Activated CD4-positive, alpha-beta memory T cell treated with anti-CD3 and anti-CD28 coated beads for 36 hours (primary cell): Measurements from ENCODE around the gene MRPS18A. TPM values are rescaled to one million over a fixed set of nuclear protein-coding genes. Genes with fewer than 3 reads are reported as not detected.

Experiments
- CTCF ChIA-PET: fragments of 350-600 bp; sonication (Branson Sonifier 250); formaldehyde crosslinking; loops from one replicate; lab custom pipeline; 2021; ENCODE audit warnings: antibody characterized with exemption, inconsistent platforms; lab: Charles Lee
- POLR2A ChIA-PET: fragments of 350-600 bp; sonication (Branson Sonifier 250); formaldehyde crosslinking; loops from one replicate; lab custom pipeline; 2021; ENCODE audit warnings: antibody characterized with exemption; lab: Charles Lee
- DNase-seq: peaks from one replicate; pipeline ENCODE4 v3.0.0-alpha.2; 2020
- H3K27ac Mint-ChIP-seq: one replicate; pipeline ENCODE4 v1.8.0; 2021; ENCODE audit warnings: mixed read lengths
- H3K27me3 Mint-ChIP-seq: one replicate; pipeline ENCODE4 v1.8.0; 2021; ENCODE audit warnings: mixed read lengths
- H3K36me3 Mint-ChIP-seq: one replicate; pipeline ENCODE4 v1.8.0; 2021; ENCODE audit warnings: mixed read lengths
- H3K4me1 Mint-ChIP-seq: one replicate; pipeline ENCODE4 v1.8.0; 2021; ENCODE audit warnings: low read depth, mixed read lengths
- H3K4me3 Mint-ChIP-seq: one replicate; pipeline ENCODE4 v1.8.0; 2021; ENCODE audit warnings: mild to moderate bottlenecking, mixed read lengths
- H3K9me3 Mint-ChIP-seq: one replicate; pipeline ENCODE4 v1.8.0; 2021; ENCODE audit warnings: mixed read lengths
- intact Hi-C: fragments of 100-400 bp; cut with micrococcal nuclease; formaldehyde crosslinking; loops from one replicate; pipeline ENCODE4 v1.15.1; 2023
- total RNA-seq, 2 experiments: library from RNA; stranded (reverse); gene quantifications; one replicate each; pipeline ENCODE4 v1.2.3, GENCODE V29; 2021

MRPS18A gene
- total RNA-seq, 2 experiments from 2014 or later = 46.9 to 50.5 TPM

DNA sequence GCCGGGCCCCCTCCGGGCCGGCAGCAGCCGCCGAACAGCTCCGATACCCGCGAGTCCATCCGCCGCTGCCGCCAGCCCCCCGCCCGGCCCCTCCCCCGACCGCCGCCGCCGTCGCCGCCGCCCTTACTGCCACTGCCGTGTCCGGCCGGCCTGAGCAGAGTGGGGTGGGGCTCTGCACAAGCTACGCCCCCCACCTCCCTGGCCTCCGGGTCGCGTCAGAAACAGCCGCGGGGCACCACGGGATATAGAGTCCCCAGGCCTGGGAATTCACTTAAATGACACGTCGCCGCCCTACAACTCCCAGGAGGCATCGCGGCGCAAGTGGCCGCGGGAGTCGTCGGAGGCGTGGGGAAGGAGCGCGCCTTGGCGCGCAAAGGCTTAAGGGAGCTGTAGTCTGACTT lies 58.5 kb downstream of the MRPS18A start, which contains the start of gene GTPBP2:
Gene GTPBP2, minus strand, starts transcription at position 161 of the 401 bp plus-strand sequence. Its CDS starts 102 bp downstream, at position 59.
- Mint-ChIP-seq H3K36me3 (peaks cover 30% of the 10 kb centered on the region), H3K4me3 (peak within 1 kb of the TSS; percentile 93), H3K4me1 (peaks cover 29% of the 10 kb centered on the region), H3K27ac (peak within 1 kb of the TSS; percentile 98), H3K9me3 (no peaks in the 10 kb centered on the region), H3K27me3 (no peaks in the 10 kb centered on the region)
- ChIA-PET CTCF (interaction anchor here (0.6 to 1.7 kb wide), 9 partner anchors 21 to 684 kb away, joined by 3 to 7 read pairs (median 4); partner anchors contain the start of genes AARS2, POLH and XPO5), POLR2A (interaction anchor here (0.9 to 1.9 kb wide), 12 partner anchors 10 to 151 kb away, joined by 3 to 14 read pairs (median 4); partner anchors contain the start of genes POLH, VEGFA and XPO5)
- DNase-seq = peak; percentile 99
- intact Hi-C loops = loop anchor here (1.0 to 2.0 kb wide), 3 partner anchors 52 to 142 kb away; partner anchors contain the start of genes POLH, VEGFA and XPO5

DNA sequence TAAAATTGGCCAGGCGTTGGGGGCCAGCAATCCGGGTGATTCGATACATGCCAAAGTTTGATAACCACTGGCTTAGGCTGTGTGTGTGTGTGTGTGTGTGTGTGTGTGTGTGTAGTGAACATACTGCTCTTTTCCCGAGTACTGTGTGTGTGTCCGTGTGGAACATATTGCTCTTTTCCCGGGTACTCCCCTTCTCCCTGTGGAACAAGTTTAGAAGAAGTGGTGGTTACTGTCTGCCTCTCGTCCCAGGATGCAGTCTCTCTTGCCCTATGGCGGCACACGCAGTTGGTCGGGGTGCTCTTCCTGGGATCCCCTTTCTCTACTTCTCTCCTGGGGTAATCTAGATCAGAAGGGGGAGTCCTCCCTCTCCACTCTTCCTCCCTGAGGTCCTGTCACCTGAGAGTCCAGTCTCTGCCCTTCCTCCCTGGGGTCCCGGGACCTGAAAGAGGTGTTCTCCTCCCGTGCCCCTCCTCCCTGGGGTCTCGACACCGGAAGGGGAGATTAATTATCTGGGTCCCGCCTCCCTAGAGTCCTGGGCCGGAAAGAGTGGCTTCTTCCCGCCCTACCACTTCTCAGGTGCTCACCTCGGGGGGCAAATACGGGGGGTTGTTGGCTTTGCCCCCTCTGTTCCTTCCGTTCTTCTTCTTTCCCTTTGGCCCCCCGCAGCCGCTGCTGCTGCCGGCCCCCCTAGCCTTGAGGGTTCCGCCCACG lies 59.0 kb downstream of the MRPS18A start:
- H3K4me1 Mint-ChIP-seq = peaks cover 29% of the 10 kb centered on the region
- ChIA-PET CTCF (interaction anchor here (0.6 to 1.7 kb wide), 7 partner anchors 20 to 684 kb away, joined by 3 to 7 read pairs (median 4); partner anchors contain the start of genes AARS2, POLH and XPO5), POLR2A (interaction anchor here (1.1 to 1.9 kb wide), 8 partner anchors 11 to 151 kb away, joined by 3 to 14 read pairs (median 4); partner anchors contain the start of genes POLH, VEGFA and XPO5)
- no peaks in the 10 kb centered on the region for H3K27me3 Mint-ChIP-seq
- H3K9me3 Mint-ChIP-seq = no peaks in the 10 kb centered on the region
- H3K4me3 Mint-ChIP-seq = peak overlapping the region; percentile 93
- peak overlapping the region; percentile 98 for H3K27ac Mint-ChIP-seq
- peak; percentile 69 for DNase-seq
- H3K36me3 Mint-ChIP-seq = peaks cover 33% of the 10 kb centered on the region
- intact Hi-C loops = loop anchor here (1.0 to 2.0 kb wide), 3 partner anchors 52 to 142 kb away; partner anchors contain the start of genes POLH, VEGFA and XPO5

- no peaks in the 10 kb centered on the region for H3K9me3 Mint-ChIP-seq
- intact Hi-C loops = no loop called here
- no peaks in the 10 kb centered on the region for H3K27me3 Mint-ChIP-seq
- peak overlapping the region; percentile 80 for H3K27ac Mint-ChIP-seq
- CTCF ChIA-PET = interaction anchor here (1.3 kb wide), 1 partner anchor 18 kb away, joined by 3 read pairs; no protein-coding TSS in a partner anchor
- peak; percentile 59 for DNase-seq
- H3K36me3 Mint-ChIP-seq = peaks cover 44% of the 10 kb centered on the region
- POLR2A ChIA-PET = no interaction called here
- H3K4me1 Mint-ChIP-seq = peaks cover 29% of the 10 kb centered on the region
- H3K4me3 Mint-ChIP-seq = peak overlapping the region; percentile 48
Observed at GRCh38 chr6:43627008-43627825, 60.4 kb downstream of the MRPS18A start.

GRCh38 chr6:43625393-43625992 lies 62.1 kb downstream of the MRPS18A start:
- no peak for DNase-seq
- POLR2A ChIA-PET = no interaction called here
- no peaks in the 10 kb centered on the region for H3K27me3 Mint-ChIP-seq
- H3K4me3 Mint-ChIP-seq = no peak overlapping the region
- H3K9me3 Mint-ChIP-seq = no peaks in the 10 kb centered on the region
- H3K36me3 Mint-ChIP-seq = peaks cover 53% of the 10 kb centered on the region
- H3K4me1 Mint-ChIP-seq = peaks cover 27% of the 10 kb centered on the region
- peak overlapping the region; percentile 80 for H3K27ac Mint-ChIP-seq
- intact Hi-C loops = no loop called here
- CTCF ChIA-PET = interaction anchor here (1.4 kb wide), 1 partner anchor 42 kb away, joined by 3 read pairs; no protein-coding TSS in a partner anchor

DNA sequence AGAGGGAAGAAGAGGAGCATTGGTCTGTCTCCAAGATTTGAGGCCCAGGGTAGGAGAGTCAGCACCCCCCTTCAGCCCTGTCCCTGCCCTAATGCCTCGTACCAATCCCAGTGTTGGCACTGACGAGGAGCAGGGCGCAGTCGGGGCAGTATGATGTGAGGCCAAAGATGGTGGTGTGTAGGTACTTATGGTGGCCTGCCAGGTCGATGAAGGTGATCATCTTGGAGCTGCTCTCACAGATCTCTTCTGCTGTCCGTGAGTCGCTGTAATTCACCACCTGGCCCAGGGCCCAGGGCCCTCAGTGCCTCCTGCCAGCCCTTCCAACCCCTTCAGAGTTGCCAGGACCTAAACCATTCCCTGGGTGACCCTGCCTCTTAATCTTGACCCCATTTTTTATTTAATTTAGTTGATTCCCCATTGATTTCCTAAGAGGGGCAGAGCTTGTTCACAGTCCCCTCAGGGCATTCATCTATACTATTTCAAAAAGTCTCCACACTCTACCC lies 62.8 kb downstream of the MRPS18A start:
- Mint-ChIP-seq H3K4me1 (peaks cover 23% of the 10 kb centered on the region), H3K27me3 (no peaks in the 10 kb centered on the region), H3K27ac (no peak overlapping the region), H3K36me3 (peaks cover 54% of the 10 kb centered on the region), H3K4me3 (no peak overlapping the region), H3K9me3 (no peaks in the 10 kb centered on the region)
- intact Hi-C loops = no loop called here
- ChIA-PET CTCF (interaction anchor here (1.4 kb wide), 1 partner anchor 42 kb away, joined by 3 read pairs; no protein-coding TSS in a partner anchor), POLR2A (no interaction called here)
- no peak for DNase-seq

- Mint-ChIP-seq H3K27ac (no peak overlapping the region), H3K27me3 (no peaks in the 10 kb centered on the region), H3K36me3 (peaks cover 54% of the 10 kb centered on the region), H3K4me1 (peaks cover 23% of the 10 kb centered on the region), H3K9me3 (no peaks in the 10 kb centered on the region), H3K4me3 (no peak overlapping the region)
- intact Hi-C loops = no loop called here
- ChIA-PET POLR2A (no interaction called here), CTCF (no interaction called here)
- no peak for DNase-seq
Observed at GRCh38 chr6:43623880-43624785, 63.5 kb downstream of the MRPS18A start.

DNA sequence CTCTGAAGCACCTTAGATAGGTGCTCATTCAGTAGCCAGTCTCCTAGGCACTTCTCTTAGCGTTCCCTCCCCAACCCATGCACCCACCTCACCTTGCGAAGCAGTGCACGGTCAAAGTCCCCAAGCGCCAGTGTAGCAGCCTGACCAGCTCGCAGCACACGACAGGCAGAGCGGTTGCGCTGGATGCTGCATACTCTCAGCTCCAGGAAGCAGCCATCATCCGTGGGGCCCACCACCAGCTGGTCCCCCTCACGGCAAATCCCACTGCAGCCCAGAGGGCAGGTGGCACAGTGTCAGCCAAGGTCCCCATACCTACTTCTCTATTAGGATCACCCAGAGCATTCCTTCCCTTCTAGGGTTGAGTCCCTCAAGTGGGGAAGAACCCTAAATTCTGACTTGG lies 65.0 kb downstream of the MRPS18A start:
- H3K27me3 Mint-ChIP-seq = no peaks in the 10 kb centered on the region
- CTCF ChIA-PET = no interaction called here
- no peak overlapping the region for H3K4me3 Mint-ChIP-seq
- intact Hi-C loops = no loop called here
- POLR2A ChIA-PET = no interaction called here
- H3K9me3 Mint-ChIP-seq = no peaks in the 10 kb centered on the region
- peaks cover 12% of the 10 kb centered on the region for H3K4me1 Mint-ChIP-seq
- H3K27ac Mint-ChIP-seq = no peak overlapping the region
- H3K36me3 Mint-ChIP-seq = peaks cover 50% of the 10 kb centered on the region
- DNase-seq = no peak

- POLR2A ChIA-PET = no interaction called here
- Mint-ChIP-seq H3K27me3 (no peaks in the 10 kb centered on the region), H3K36me3 (peaks cover 44% of the 10 kb centered on the region)
Observed at GRCh38 chr6:43621836-43622180, 65.8 kb downstream of the MRPS18A start.

More at GRCh38 chr6:43621836-43622180, 65.8 kb downstream of the MRPS18A start:
- H3K9me3 Mint-ChIP-seq = no peaks in the 10 kb centered on the region
- DNase-seq = no peak
- CTCF ChIA-PET = no interaction called here
- no peak overlapping the region for H3K27ac Mint-ChIP-seq
- peaks cover 5% of the 10 kb centered on the region for H3K4me1 Mint-ChIP-seq
- intact Hi-C loops = no loop called here
- no peak overlapping the region for H3K4me3 Mint-ChIP-seq
